GM23248 (cell line): ENCODE results near the gene XG. TPM values are rescaled to one million over a fixed set of nuclear protein-coding genes. Genes with fewer than 3 reads are reported as not detected.
"Not testable (repeated sequence)": the region's sequence is repeated elsewhere in the genome, so short reads cannot be mapped to it uniquely, and the experiment has no call there.

Experiments used
- DNase-seq: peaks from one replicate; pipeline ENCODE4 v3.0.0-alpha.2; 2015
- H2AFZ ChIP-seq: fragments of 200-600 bp; sonication (generic); 2 replicates; pipeline ENCODE4 v1.6.1; 2016; ENCODE audit warnings: antibody characterized with exemption
- H3F3A ChIP-seq: fragments of 200-600 bp; sonication (generic); 2 replicates; pipeline ENCODE4 v1.6.1; 2016; ENCODE audit warnings: mild to moderate bottlenecking, antibody characterized with exemption, mixed run types; ENCODE audit not compliant: insufficient read depth
- H3K27ac ChIP-seq: fragments of 200-600 bp; sonication (generic); 2 replicates; pipeline ENCODE4 v1.5.1; 2016; ENCODE audit warnings: mild to moderate bottlenecking
- H3K27me3 ChIP-seq: fragments of 200-600 bp; sonication (generic); replicated peaks from 2 replicates; pipeline ENCODE4 v1.6.1; 2016; ENCODE audit warnings: mild to moderate bottlenecking; ENCODE audit not compliant: insufficient read depth
- H3K36me3 ChIP-seq: fragments of 200-600 bp; sonication (generic); 2 replicates; pipeline ENCODE4 v1.6.1; 2016; ENCODE audit warnings: low read depth, mild to moderate bottlenecking
- H3K4me1 ChIP-seq: fragments of 200-600 bp; sonication (generic); 2 replicates; pipeline ENCODE4 v1.6.1; 2016; ENCODE audit warnings: mild to moderate bottlenecking; ENCODE audit not compliant: insufficient read depth
- H3K4me2 ChIP-seq: fragments of 200-600 bp; sonication (generic); one replicate; pipeline ENCODE4 v1.6.1; 2016; ENCODE audit warnings: mild to moderate bottlenecking; ENCODE audit not compliant: unreplicated experiment
- H3K4me3 ChIP-seq: fragments of 200-600 bp; sonication (generic); 2 replicates; pipeline ENCODE4 v1.5.1; 2016; ENCODE audit warnings: mild to moderate bottlenecking
- H3K79me2 ChIP-seq: fragments of 200-600 bp; sonication (generic); 2 replicates; pipeline ENCODE4 v1.6.1; 2016; ENCODE audit warnings: mild to moderate bottlenecking; ENCODE audit not compliant: insufficient read depth
- H3K9ac ChIP-seq: fragments of 200-600 bp; sonication (generic); 2 replicates; pipeline ENCODE4 v1.6.1; 2016; ENCODE audit warnings: mild to moderate bottlenecking
- H3K9me2 ChIP-seq: fragments of 200-600 bp; sonication (generic); 2 replicates; pipeline ENCODE4 v1.6.1; 2016; ENCODE audit warnings: mixed run types, mild to moderate bottlenecking, moderate library complexity; ENCODE audit not compliant: insufficient read depth
- H3K9me3 ChIP-seq: fragments of 200-600 bp; sonication (generic); one replicate; pipeline ENCODE4 v1.6.1; 2017; ENCODE audit warnings: low read depth
- H4K20me1 ChIP-seq: fragments of 200-600 bp; sonication (generic); 2 replicates; pipeline ENCODE4 v1.6.0; 2016; ENCODE audit not compliant: insufficient read depth
- EZH2 ChIP-seq: fragments of 200-600 bp; sonication (generic); IDR thresholded peaks from 2 replicates; pipeline ENCODE4 v1.6.1; 2018; ENCODE audit warnings: antibody characterized with exemption, mild to moderate bottlenecking; ENCODE audit not compliant: insufficient read depth, poor library complexity, severe bottlenecking
- EZH2phosphoT487 ChIP-seq: fragments of 200-600 bp; sonication (generic); IDR thresholded peaks from 2 replicates; pipeline ENCODE4 v1.6.1; 2018; ENCODE audit warnings: antibody characterized with exemption, moderate library complexity, mild to moderate bottlenecking, low read depth; ENCODE audit not compliant: insufficient read depth
- WGBS, 2 experiments: methylation state at CpG; one replicate each; pipeline ENCODE4 v1.1.6; 2015 to 2017; ENCODE audit warnings: low lambda C conversion rate in 2 of 2, low coverage in 1 of 2; ENCODE audit errors: missing lambda C conversion rate in 2 of 2; 5-methylcytosine and 5-hydroxymethylcytosine counted together
- in situ Hi-C: fragments of 300-500 bp; cut with MboI; formaldehyde crosslinking; loops from 2 replicates; pipeline ENCODE4 v1.15.0; 2020
- polyA plus RNA-seq: library from polyadenylated mRNA; unstranded; fragments of >200 nt; fragmentation: Nextera tagmentation; extraction: Ambion mirVana; gene quantifications from 2 replicates; pipeline ENCODE4 v1.2.1, GENCODE V29; 2016
- total RNA-seq: library from RNA; depleted of rRNA; stranded (reverse); fragments of >200 nt; shearing (Covaris generic); gene quantifications from 2 replicates; pipeline ENCODE4 v1.2.3, GENCODE V29; 2014

Gene XG
- total and polyA plus RNA-seq, 2 experiments from 2014 or later = 21.4 to 48.4 TPM

DNA sequence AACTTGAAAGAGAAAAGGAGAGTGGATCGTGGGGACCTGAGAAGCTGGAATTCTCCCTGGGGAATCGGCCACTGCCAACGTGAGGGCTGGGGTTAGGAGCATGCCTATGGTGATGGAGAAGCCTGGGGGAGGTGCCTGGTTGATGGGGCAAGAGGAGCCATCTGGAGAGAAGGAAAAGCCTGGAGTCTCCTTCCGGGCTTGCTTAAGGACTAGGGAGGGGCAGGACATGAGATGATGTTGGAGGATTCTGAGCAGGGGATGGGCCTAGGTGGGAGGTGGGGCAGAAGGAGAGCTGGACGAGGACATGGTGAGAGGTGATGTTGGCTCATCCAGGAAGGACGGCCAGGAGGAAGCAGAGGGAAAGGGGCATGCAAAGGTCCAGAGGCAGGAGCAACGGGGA lies 41.9 kb downstream of the XG start:
- in situ Hi-C loops = no loop called here
- Histone ChIP-seq H3K4me2 (no peak overlapping the region), H3K9me2 (no peaks in the 10 kb centered on the region), H3K79me2 (no peaks in the 10 kb centered on the region), H3K4me3 (no peak overlapping the region), H3K4me1 (no peaks in the 10 kb centered on the region), H4K20me1 (no peaks in the 10 kb centered on the region), H3F3A (no peaks in the 10 kb centered on the region), H3K9ac (no peak overlapping the region), H3K36me3 (no peaks in the 10 kb centered on the region), H3K27ac (no peak overlapping the region), H3K9me3 (no peaks in the 10 kb centered on the region), H3K27me3 (no peaks in the 10 kb centered on the region), H2AFZ (no peak overlapping the region)
- TF ChIP-seq EZH2phosphoT487 = no peak
- TF ChIP-seq EZH2 = no peak
- no peak for DNase-seq
- WGBS, 2 experiments = 50 to 86% methylated on average over 2 to 7 of the region's 7 CpGs

DNA sequence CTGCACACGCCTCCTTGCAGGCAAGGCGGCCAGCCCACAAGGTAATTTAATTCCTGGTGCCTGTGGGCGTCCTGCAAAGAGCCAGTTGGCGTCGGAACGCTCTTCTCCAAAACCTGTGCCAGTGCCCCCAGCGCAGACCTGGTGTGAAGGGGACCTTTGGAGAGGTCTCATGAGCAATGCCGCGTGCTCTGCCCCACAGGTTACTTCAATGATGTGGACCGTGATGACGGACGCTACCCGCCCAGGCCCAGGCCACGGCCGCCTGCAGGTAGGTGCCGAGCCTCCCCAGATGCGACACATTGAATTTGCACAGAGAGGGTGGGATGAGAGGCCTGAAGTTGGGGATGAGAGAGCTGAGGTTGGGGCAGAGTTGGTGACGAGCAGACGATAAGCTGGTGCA lies 42.5 kb downstream of the XG start:
- Histone ChIP-seq H2AFZ (no peak overlapping the region), H4K20me1 (no peaks in the 10 kb centered on the region), H3K9me2 (no peaks in the 10 kb centered on the region), H3K9ac (no peak overlapping the region), H3K79me2 (no peaks in the 10 kb centered on the region), H3K4me2 (no peak overlapping the region), H3F3A (no peaks in the 10 kb centered on the region), H3K36me3 (no peaks in the 10 kb centered on the region), H3K4me3 (no peak overlapping the region), H3K4me1 (no peaks in the 10 kb centered on the region), H3K27ac (no peak overlapping the region), H3K9me3 (no peaks in the 10 kb centered on the region), H3K27me3 (no peaks in the 10 kb centered on the region)
- TF ChIP-seq EZH2 (no peak), EZH2phosphoT487 (no peak)
- in situ Hi-C loops = no loop called here
- 90 to 92% methylated on average over 16 of the region's 19 CpGs for WGBS, 2 experiments
- no peak for DNase-seq

DNA sequence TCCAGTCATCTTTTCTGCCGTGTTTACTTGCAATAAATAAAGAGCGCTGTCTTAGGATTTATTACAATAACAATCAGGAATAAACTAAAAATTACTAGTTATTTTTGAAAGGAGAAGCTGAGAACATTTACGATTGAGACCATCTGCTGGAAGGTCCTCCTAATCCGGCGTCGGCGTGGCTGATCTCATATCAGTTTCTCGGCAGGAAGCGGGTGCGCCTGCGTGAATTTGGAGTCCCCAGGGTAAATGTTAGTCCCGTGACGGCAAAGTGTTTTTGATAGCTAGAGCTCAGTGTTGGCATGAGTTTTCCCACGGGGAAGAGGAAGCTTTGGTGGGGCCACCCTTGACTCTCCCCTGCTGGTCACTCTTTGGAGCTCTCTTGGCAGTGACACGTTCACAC lies 45.0 kb downstream of the XG start:
- H3K9me3 ChIP-seq, H3F3A ChIP-seq, H3K9ac ChIP-seq, H2AFZ ChIP-seq, H4K20me1 ChIP-seq, in situ Hi-C loops, H3K9me2 ChIP-seq, H3K79me2 ChIP-seq, H3K27me3 ChIP-seq, H3K4me3 ChIP-seq, H3K4me2 ChIP-seq, H3K27ac ChIP-seq, H3K4me1 ChIP-seq, DNase-seq, H3K36me3 ChIP-seq: not testable (repeated sequence)
- 88 to 89% methylated on average over 13 to 14 of the region's 15 CpGs for WGBS, 2 experiments

DNA sequence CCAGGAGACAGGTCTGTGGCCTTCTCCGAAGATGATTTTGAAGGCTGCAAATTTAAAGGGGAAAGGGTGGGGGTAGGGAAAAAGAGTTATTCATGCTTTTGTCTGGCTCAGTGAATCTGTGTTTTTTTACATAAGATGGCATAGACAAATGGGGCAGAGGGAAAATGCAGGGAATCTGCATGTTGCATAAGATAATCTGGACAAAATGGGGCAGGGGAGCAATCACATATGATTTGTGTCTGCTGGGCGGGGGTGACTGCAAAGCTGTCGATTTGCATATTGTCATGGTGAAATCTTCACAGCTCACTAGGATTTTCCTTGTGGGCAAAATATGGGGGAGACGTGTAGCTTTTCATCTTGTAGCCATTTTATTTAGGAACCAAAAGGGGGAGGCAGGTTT lies 47.5 kb downstream of the XG start:
- in situ Hi-C loops = no loop called here
- Histone ChIP-seq H3K4me3 (no peak overlapping the region), H3K27ac (no peak overlapping the region), H3K4me1 (peaks cover under 1% of the 10 kb centered on the region), H3K4me2 (no peak overlapping the region), H2AFZ (no peak overlapping the region), H3K27me3 (no peaks in the 10 kb centered on the region), H3K9me2 (no peaks in the 10 kb centered on the region), H3K9me3 (no peaks in the 10 kb centered on the region), H3K36me3 (no peaks in the 10 kb centered on the region), H4K20me1 (no peaks in the 10 kb centered on the region), H3F3A (peaks cover 14% of the 10 kb centered on the region; the same call in 1 of the 2 replicates), H3K79me2 (no peaks in the 10 kb centered on the region), H3K9ac (no peak overlapping the region)
- TF ChIP-seq EZH2phosphoT487 = no peak
- TF ChIP-seq EZH2 = no peak
- 77 to 85% methylated on average over 4 of the region's 4 CpGs for WGBS, 2 experiments
- no peak for DNase-seq

DNA sequence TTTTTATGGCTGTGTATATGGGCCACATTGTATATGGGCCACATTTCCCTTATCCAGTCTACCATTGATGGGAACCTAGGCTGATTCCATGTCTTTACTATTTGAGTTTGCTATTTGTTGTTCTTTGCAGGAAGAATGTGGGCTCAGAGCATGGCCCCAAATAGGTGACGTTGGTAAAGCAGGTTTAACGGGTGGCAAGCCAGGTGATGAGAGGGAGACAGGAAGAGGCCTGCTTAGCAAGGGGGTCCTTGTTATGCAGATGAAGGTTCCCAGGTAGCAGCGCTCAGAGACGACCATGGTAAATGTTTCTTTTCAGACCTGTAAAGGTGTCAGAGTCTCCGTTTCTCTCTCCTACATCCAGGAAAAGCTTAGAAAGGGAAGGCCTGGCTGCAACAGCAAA lies 48.1 kb downstream of the XG start:
- H3K4me1 ChIP-seq, H3K27me3 ChIP-seq, DNase-seq, H3K4me3 ChIP-seq, H3K36me3 ChIP-seq, H3K27ac ChIP-seq, in situ Hi-C loops, H3K4me2 ChIP-seq, H4K20me1 ChIP-seq, H3K9me2 ChIP-seq, H3K9me3 ChIP-seq, H2AFZ ChIP-seq, H3K9ac ChIP-seq, H3K79me2 ChIP-seq: not testable (repeated sequence)
- 53 to 60% methylated on average over 2 to 4 of the region's 5 CpGs for WGBS, 2 experiments
- peaks cover 14% of the 10 kb centered on the region; the same call in 1 of the 2 replicates for H3F3A ChIP-seq
